Upper lobe of right lung (tissue), 1 donor: ENCODE data around the gene ELF2. TPM values are rescaled to one million over a fixed set of nuclear protein-coding genes. Genes with fewer than 3 reads are reported as not detected.

Source experiments
- ATAC-seq: fragments of 200-7000 bp; cut with Tn5 transposase; one replicate; pipeline ENCODE4 v1.9.1; 2020; ENCODE audit warnings: mild to moderate bottlenecking, moderate library complexity
- DNase-seq: peaks from one replicate; pipeline ENCODE4 v3.0.0-alpha.2; 2020
- H3K27ac ChIP-seq: fragments of 200-600 bp; one replicate; pipeline ENCODE4 v1.8.0; 2022
- H3K27me3 ChIP-seq: fragments of 200-600 bp; one replicate; pipeline ENCODE4 v1.8.0; 2022; ENCODE audit warnings: mild to moderate bottlenecking
- H3K36me3 ChIP-seq: fragments of 200-600 bp; one replicate; pipeline ENCODE4 v1.8.0; 2022
- H3K4me1 ChIP-seq: fragments of 200-600 bp; one replicate; pipeline ENCODE4 v1.8.0; 2022
- H3K4me3 ChIP-seq: fragments of 200-600 bp; one replicate; pipeline ENCODE4 v1.8.0; 2022; ENCODE audit warnings: mild to moderate bottlenecking
- H3K9me3 ChIP-seq: fragments of 200-600 bp; one replicate; pipeline ENCODE4 v1.8.0; 2022
- intact Hi-C: fragments of 100-400 bp; cut with DNase I; formaldehyde crosslinking; loops from one replicate; pipeline ENCODE4 v1.11.0; 2022
- total RNA-seq: library from RNA; stranded (reverse); fragmentation: NEBNext Ultra II Directional; extraction: Animal tissue kit (Norgen Biotek cat#: 25700); gene quantifications from one replicate; pipeline ENCODE4 v1.2.1, GENCODE V29; 2021
- TF ChIP-seq, protein P1 (sequence below): fragments of 200-600 bp; IDR thresholded peaks from one replicate; pipeline ENCODE4 v1.8.0; 2022; ENCODE audit warnings: antibody characterized with exemption
- donor health status: DM: no; HTN: yes; CAD: no; lungs with severe emphysema.

ELF2 gene
- total RNA-seq, 1 donor from 2014 or later: 48.2 TPM

DNA sequence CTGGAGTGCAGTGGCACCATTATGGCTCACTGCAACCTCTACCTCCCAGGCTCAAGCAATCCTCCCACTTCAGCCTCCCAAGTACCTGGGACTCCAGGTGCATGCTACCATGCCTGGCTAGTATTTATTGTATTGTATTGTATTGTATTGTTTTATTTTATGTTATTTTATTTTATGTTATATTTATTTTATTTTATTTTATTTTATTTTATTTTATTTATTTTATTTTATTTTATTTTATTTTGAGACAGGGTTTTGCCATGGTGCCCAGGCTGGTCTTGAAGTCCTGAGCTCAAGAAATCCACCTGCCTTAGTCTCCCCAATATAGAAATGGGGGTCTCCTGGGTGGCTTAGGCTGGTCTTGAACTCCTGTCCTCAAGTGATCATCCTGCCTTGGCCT is 42.6 kb downstream of the ELF2 start:
- no peak for DNase-seq
- TF ChIP-seq, protein P1, sequence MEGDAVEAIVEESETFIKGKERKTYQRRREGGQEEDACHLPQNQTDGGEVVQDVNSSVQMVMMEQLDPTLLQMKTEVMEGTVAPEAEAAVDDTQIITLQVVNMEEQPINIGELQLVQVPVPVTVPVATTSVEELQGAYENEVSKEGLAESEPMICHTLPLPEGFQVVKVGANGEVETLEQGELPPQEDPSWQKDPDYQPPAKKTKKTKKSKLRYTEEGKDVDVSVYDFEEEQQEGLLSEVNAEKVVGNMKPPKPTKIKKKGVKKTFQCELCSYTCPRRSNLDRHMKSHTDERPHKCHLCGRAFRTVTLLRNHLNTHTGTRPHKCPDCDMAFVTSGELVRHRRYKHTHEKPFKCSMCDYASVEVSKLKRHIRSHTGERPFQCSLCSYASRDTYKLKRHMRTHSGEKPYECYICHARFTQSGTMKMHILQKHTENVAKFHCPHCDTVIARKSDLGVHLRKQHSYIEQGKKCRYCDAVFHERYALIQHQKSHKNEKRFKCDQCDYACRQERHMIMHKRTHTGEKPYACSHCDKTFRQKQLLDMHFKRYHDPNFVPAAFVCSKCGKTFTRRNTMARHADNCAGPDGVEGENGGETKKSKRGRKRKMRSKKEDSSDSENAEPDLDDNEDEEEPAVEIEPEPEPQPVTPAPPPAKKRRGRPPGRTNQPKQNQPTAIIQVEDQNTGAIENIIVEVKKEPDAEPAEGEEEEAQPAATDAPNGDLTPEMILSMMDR: no peak
- no peak for ATAC-seq
- Histone ChIP-seq H3K27ac (no peak overlapping the region), H3K36me3 (peaks cover 32% of the 10 kb centered on the region), H3K27me3 (no peaks in the 10 kb centered on the region), H3K4me1 (no peaks in the 10 kb centered on the region), H3K4me3 (no peak overlapping the region), H3K9me3 (no peaks in the 10 kb centered on the region)
- intact Hi-C loops: no loop called here

DNA sequence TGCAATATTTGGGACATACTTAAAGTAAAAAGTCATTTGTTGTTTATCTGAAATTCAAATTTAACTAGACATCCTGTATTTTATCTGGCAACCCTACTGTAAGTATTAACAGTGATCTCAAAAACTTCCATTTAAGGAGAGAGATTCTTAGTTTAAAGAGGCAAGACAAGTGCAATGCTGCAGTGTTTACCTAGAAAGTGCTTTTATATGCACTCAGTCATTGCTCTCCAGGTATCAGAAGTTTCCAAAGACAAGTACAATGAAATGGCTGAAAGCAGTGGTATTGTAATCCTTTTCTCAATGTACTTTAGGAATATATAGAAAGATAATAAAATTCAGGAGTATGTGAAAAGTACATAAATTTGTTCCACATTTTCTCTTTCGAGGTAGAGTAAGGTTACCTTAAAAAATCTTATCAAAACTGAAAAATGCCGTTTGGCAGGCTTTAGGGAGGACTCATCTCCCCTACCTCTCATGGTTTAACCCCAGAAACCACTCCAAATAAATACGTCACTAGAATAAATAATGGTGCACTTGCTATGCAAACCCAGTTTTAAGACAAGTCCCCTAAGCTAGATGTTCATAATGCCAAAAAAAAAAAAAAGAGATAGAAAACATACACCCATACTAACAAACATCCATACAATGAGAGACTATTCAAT is 45.7 kb downstream of the ELF2 start:
- Histone ChIP-seq H3K4me1 (no peaks in the 10 kb centered on the region), H3K27me3 (no peaks in the 10 kb centered on the region), H3K9me3 (no peaks in the 10 kb centered on the region), H3K4me3 (no peak overlapping the region), H3K27ac (no peak overlapping the region), H3K36me3 (peaks cover 19% of the 10 kb centered on the region)
- DNase-seq (no peak), ATAC-seq (peak; percentile 71)
- TF ChIP-seq, protein P1: no peak
- intact Hi-C loops: no loop called here

DNA sequence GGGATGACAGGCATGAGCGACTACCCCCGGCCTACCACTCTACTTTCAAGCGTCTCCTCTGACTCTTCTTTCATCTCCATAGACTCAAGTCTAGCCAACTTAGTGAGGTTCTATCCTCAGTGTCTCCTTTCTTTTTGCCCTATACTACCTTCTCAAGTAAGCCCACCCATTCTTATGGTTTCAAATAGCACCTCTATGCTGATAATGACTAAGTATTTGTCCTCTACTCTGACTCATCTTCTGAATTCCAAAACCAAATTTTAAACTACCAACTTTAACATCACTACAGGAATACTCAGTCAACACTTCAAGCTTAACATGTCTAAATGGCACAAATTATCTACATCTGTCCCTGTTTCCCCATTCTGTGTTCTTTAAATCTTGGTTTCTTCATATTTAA is 47.8 kb downstream of the ELF2 start:
- DNase-seq: no peak
- no peak for ATAC-seq
- TF ChIP-seq, protein P1: no peak
- Histone ChIP-seq H3K9me3 (no peaks in the 10 kb centered on the region), H3K4me1 (no peaks in the 10 kb centered on the region), H3K4me3 (no peak overlapping the region), H3K27ac (no peak overlapping the region), H3K36me3 (peaks cover 9% of the 10 kb centered on the region), H3K27me3 (no peaks in the 10 kb centered on the region)
- intact Hi-C loops: no loop called here

DNA sequence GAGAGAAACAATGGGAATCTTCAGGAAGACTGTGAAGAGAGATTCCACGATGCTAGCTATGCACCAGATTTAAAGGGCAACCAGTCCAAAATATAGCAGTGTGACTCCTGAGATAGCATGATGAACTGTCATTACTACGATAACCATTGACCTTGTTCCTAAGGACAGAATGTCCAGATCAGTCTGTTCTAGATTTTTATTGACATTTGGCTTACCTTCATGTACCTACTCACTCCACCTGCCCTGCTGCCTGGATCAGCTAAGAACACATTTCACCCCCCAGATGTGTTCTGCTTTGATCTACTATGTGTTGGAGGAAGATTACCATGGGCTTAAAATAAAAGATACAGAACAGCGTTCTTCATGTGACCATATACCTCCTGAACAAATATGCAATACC is 50.1 kb downstream of the ELF2 start:
- intact Hi-C loops: no loop called here
- Histone ChIP-seq H3K36me3 (no peaks in the 10 kb centered on the region), H3K9me3 (no peaks in the 10 kb centered on the region), H3K4me3 (no peak overlapping the region), H3K27ac (no peak overlapping the region), H3K27me3 (no peaks in the 10 kb centered on the region), H3K4me1 (no peaks in the 10 kb centered on the region)
- TF ChIP-seq, protein P1: no peak
- ATAC-seq (no peak), DNase-seq (no peak)

DNA sequence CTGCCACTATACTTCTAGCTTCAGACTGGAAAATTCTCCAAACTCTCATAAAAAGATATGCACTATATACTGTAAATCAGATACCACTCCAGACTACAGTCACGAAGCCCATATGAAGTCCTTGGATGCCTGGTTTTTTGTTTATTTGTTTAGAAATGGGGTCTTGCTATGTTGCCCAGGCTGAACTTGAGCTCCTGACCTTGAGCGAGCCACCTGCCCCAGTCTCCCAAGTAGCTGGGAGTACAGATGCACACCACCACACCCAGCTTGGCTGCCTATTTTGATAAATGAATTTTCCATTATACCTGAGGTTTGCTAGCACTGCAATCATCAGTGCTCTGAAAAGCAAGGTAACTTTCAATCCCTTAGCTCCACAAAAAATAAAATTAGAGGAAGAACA is 53.1 kb downstream of the ELF2 start:
- intact Hi-C loops: no loop called here
- H3K27ac ChIP-seq: no peak overlapping the region
- no peaks in the 10 kb centered on the region for H3K4me1 ChIP-seq
- no peak for ATAC-seq
- no peak overlapping the region for H3K4me3 ChIP-seq
- DNase-seq: no peak
- TF ChIP-seq, protein P1: no peak
- no peaks in the 10 kb centered on the region for H3K36me3 ChIP-seq
- no peaks in the 10 kb centered on the region for H3K9me3 ChIP-seq
- no peaks in the 10 kb centered on the region for H3K27me3 ChIP-seq

DNA sequence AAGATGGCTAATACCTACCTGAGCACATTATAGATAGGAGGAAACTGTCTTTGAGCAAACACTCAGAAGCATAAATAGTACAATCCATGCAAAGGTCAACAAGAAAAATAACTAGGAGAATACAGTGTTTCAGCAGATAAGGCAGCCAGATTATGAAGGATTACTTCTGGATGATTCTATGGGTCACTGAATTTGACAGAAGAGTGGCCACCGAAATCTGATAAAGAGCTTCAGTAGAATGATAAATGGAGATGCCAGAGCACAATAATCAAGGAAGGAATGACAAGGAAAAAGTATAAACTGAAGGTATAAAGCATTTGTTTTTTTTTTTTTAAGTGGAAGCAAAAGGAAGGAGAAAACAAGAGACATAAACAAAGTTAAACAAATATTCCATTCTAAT is 58.7 kb downstream of the ELF2 start:
- Histone ChIP-seq H3K36me3 (peaks cover 21% of the 10 kb centered on the region), H3K4me1 (no peaks in the 10 kb centered on the region), H3K27me3 (no peaks in the 10 kb centered on the region), H3K4me3 (no peak overlapping the region), H3K9me3 (no peaks in the 10 kb centered on the region), H3K27ac (no peak overlapping the region)
- TF ChIP-seq, protein P1: no peak
- DNase-seq: no peak
- no peak for ATAC-seq
- intact Hi-C loops: no loop called here
